NCI-H128 (cell line): Measurements from ENCODE around the gene CLBA1.
"Not testable (repeated sequence)": the region's sequence is repeated elsewhere in the genome, so short reads cannot be mapped to it uniquely, and the experiment has no call there.

Experiments used
- DNase-seq: peaks from one replicate; lab custom pipeline; 2025; ENCODE audit not compliant: unreplicated experiment; lab: John Stamatoyannopoulos, UW

The CLBA1 gene

GRCh38 chr14:104947881-104948735, 37.5 kb upstream of the CLBA1 start:
- not testable (repeated sequence) for DNase-seq

GRCh38 chr14:104948736-104949031, 36.9 kb upstream of the CLBA1 start:
- no peak for DNase-seq

GRCh38 chr14:104949406-104949955, 36.1 kb upstream of the CLBA1 start:
- not testable (repeated sequence) for DNase-seq

- DNase-seq, result no peak
These were observed 35.6 kb upstream of the CLBA1 start for GRCh38 chr14:104950021-104950420.

- not testable (repeated sequence) for DNase-seq
These were observed 34.9 kb upstream of the CLBA1 start for GRCh38 chr14:104950701-104951100.

GRCh38 chr14:104951863-104952657, 33.5 kb upstream of the CLBA1 start:
- DNase-seq, result not testable (repeated sequence)

- no peak for DNase-seq
These were observed 32.5 kb upstream of the CLBA1 start for GRCh38 chr14:104953097-104953496.

GRCh38 chr14:104953896-104954656, 31.5 kb upstream of the CLBA1 start:
- no peak for DNase-seq

- DNase-seq, result no peak
These were observed 30.7 kb upstream of the CLBA1 start for GRCh38 chr14:104954746-104955395.

- DNase-seq, result no peak
These were observed 30.2 kb upstream of the CLBA1 start for GRCh38 chr14:104955396-104955770.

GRCh38 chr14:104956290-104956890, 29.2 kb upstream of the CLBA1 start:
- no peak for DNase-seq

GRCh38 chr14:104957146-104958113, 28.2 kb upstream of the CLBA1 start:
- DNase-seq, result no peak

- no peak for DNase-seq
These were observed 21.0 kb upstream of the CLBA1 start for GRCh38 chr14:104964546-104964945.

- no peak for DNase-seq
These were observed 19.9 kb upstream of the CLBA1 start for GRCh38 chr14:104965561-104966231.

GRCh38 chr14:104966261-104966865, 19.2 kb upstream of the CLBA1 start:
- DNase-seq, result no peak

GRCh38 chr14:104966981-104967385, 18.6 kb upstream of the CLBA1 start:
- DNase-seq, result no peak

GRCh38 chr14:104967386-104968152, 18.0 kb upstream of the CLBA1 start:
- no peak for DNase-seq

- no peak for DNase-seq
These were observed 17.4 kb upstream of the CLBA1 start for GRCh38 chr14:104968153-104968527.
